ENCODE results near the gene MB21D2.

Gene MB21D2

GRCh38 chr3:192833177-192833890, 84.3 kb downstream of the MB21D2 start:
- no peak for DNase-seq (ENCODE audit: low spot score)
- no peak for TF ChIP-seq CTCF (IDR thresholded peaks at IDR 0.05; ENCODE audit: extremely low read depth, missing control alignments)

DNA sequence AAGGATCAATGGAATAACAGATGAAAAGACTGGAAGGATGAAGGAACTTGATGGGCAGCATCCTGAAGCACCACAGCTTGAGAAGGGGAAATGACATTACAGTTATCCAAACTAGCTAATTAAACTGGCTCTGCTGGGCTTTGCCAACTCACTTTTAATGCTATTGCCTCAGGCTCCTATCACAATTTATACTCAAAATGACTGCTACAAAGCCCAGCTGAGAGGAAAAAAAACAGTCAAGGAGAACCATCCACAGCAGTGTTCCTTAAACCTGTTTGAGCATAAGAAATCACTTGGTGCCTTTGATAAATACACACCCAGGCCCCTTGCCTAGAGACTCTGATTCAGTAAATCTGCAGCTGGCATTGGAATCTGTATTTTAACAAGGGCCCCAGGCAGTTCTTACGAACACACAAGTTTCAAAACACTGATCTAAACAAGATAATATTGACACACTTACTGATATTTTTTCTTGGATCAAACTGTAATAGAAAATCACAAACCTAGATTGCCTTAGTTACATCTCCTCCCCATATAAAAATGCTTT, 85.8 kb downstream of the MB21D2 start:
- TF ChIP-seq CTCF (IDR thresholded peaks at IDR 0.05; ENCODE audit: extremely low read depth, missing control alignments), result no peak
- no peak for DNase-seq (ENCODE audit: low spot score)

DNA sequence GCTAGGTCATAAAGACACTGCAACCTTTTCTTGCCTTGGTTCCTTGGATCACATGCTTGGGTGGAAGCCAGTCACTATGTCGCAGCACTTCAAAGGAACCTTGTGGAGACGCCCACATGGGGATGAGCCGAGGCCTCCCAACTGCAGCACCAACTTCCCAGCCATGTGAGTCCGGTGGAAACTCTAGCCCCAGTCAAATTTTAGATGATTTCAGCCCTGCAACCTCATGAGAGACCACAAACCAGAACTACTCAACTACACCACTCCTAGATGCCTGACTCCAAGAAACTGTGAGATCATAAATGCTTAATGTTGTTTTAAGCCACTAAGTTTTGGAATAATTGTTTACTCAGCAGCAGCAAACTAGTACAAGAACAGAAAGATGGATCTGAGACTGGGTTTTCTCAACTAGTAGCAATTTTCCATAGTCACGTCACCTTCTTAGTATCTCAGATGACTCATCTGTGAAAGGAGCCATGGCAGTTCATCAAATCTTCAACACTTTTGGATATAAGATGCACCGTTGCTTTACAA, 86.5 kb downstream of the MB21D2 start:
- no peak for TF ChIP-seq CTCF (IDR thresholded peaks at IDR 0.05; ENCODE audit: extremely low read depth, missing control alignments)
- DNase-seq (ENCODE audit: low spot score), result no peak

- no peak for TF ChIP-seq CTCF (IDR thresholded peaks at IDR 0.05; ENCODE audit: extremely low read depth, missing control alignments)
- DNase-seq (ENCODE audit: low spot score), result no peak
Measured at GRCh38 chr3:192830291-192831110, 87.2 kb downstream of the MB21D2 start.

DNA sequence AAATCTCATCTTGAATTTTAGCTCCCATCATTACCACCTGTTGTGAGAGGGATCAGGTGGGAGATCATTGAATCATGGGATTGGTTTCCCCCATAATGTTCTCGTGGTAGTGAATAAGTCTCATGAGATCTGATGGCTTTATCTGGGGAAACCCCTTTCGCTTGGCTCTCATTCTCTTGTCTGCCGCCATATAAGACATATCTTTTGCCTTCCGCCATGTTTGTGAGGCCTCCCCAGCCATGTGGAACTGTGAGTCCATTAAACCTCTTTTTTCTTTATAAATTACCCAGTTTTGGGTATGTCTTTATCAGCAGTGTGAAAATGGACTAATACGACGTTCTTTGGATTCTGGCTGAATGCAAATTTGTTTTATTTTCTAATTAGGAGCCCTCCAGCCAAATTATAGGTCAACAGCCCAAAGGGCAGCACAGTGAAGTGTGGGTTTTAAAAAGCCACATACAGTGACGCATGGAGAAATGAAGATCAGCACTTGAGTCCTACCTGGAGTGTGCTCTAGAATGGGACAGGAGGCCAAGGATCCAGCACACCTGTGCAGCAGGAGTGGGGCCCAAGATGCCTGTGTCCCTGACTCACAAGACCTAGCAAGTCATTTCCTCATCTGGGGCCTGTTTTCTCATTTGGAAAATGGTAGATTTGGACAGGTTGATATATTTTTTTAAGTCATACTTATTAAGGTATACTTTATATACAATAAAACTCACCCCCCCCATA, 89.6 kb downstream of the MB21D2 start:
- TF ChIP-seq CTCF (IDR thresholded peaks at IDR 0.05; ENCODE audit: extremely low read depth, missing control alignments), result no peak
- no peak for DNase-seq (ENCODE audit: low spot score)

GRCh38 chr3:192827208-192827607, 90.4 kb downstream of the MB21D2 start:
- TF ChIP-seq CTCF (IDR thresholded peaks at IDR 0.05; ENCODE audit: extremely low read depth, missing control alignments), result no peak
- no peak for DNase-seq (ENCODE audit: low spot score)
